ENCODE results near the gene MARS1.
A peak's percentile ranks its signal among the peaks of the same experiment; 100 is the strongest.

The MARS1 gene

DNA sequence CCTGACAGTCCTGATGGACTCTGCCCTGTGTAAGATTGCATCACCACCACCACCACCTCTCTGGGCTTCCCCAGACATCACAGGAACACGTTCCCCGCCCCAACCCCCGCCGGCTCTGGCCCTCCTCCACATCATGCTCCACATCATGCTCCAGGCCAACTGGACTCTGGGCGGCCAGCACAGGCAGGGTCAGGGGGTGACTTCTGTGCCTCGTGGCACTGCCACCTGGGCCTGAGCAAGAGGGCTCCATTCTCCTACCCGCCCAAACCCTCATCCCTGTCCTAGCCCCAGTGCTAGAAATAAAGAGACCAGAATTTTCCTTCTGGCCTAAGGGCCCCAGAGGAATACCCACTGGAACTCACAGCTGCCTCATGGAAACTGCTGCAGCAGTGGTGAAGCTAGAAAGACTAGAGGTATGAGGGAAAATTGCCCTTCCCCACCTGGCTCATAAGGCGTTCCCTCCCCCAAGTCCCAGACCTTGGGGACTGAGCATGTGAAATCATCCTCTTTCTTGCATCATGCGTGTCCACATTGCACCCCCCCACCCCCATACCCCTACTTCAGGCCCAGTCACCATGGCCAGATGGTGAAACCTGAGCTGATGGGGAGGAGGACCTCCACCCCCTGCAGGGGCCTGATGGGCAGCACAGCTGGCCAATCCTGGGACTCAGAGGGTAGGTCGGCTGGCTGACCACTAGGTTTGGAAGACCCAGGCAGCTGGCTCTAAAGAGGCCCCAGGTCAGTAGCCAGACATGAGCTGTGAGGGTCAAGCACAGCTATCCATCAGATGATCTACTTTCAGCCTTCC lies 33.1 kb upstream of the MARS1 start, which contains the start of gene INHBE:
INHBE (plus strand) TSS at position 742 of the 808 bp plus-strand sequence. CDS start 230 bp downstream, outside the sequence.
- no peak for TF ChIP-seq ZFX (IDR thresholded peaks at IDR 0.05; ENCODE audit: borderline replicate concordance)
- TF ChIP-seq, protein P1, sequence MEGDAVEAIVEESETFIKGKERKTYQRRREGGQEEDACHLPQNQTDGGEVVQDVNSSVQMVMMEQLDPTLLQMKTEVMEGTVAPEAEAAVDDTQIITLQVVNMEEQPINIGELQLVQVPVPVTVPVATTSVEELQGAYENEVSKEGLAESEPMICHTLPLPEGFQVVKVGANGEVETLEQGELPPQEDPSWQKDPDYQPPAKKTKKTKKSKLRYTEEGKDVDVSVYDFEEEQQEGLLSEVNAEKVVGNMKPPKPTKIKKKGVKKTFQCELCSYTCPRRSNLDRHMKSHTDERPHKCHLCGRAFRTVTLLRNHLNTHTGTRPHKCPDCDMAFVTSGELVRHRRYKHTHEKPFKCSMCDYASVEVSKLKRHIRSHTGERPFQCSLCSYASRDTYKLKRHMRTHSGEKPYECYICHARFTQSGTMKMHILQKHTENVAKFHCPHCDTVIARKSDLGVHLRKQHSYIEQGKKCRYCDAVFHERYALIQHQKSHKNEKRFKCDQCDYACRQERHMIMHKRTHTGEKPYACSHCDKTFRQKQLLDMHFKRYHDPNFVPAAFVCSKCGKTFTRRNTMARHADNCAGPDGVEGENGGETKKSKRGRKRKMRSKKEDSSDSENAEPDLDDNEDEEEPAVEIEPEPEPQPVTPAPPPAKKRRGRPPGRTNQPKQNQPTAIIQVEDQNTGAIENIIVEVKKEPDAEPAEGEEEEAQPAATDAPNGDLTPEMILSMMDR (IDR thresholded peaks at IDR 0.05), result no peak
- no peak within 1 kb of the TSS for H3K27ac ChIP-seq

- no peak overlapping the region for H3K27ac ChIP-seq
- no peak for TF ChIP-seq ZFX (IDR thresholded peaks at IDR 0.05; ENCODE audit: borderline replicate concordance)
- TF ChIP-seq, protein P1 (IDR thresholded peaks at IDR 0.05), result no peak
Measured at GRCh38 chr12:57455374-57456144, 32.3 kb upstream of the MARS1 start.

- TF ChIP-seq, protein P1 (IDR thresholded peaks at IDR 0.05), result peak; percentile 97
- TF ChIP-seq ZFX (IDR thresholded peaks at IDR 0.05; ENCODE audit: borderline replicate concordance), result no peak
- H3K27ac ChIP-seq, result no peak overlapping the region
Measured at GRCh38 chr12:57456145-57456700, 31.6 kb upstream of the MARS1 start.

DNA sequence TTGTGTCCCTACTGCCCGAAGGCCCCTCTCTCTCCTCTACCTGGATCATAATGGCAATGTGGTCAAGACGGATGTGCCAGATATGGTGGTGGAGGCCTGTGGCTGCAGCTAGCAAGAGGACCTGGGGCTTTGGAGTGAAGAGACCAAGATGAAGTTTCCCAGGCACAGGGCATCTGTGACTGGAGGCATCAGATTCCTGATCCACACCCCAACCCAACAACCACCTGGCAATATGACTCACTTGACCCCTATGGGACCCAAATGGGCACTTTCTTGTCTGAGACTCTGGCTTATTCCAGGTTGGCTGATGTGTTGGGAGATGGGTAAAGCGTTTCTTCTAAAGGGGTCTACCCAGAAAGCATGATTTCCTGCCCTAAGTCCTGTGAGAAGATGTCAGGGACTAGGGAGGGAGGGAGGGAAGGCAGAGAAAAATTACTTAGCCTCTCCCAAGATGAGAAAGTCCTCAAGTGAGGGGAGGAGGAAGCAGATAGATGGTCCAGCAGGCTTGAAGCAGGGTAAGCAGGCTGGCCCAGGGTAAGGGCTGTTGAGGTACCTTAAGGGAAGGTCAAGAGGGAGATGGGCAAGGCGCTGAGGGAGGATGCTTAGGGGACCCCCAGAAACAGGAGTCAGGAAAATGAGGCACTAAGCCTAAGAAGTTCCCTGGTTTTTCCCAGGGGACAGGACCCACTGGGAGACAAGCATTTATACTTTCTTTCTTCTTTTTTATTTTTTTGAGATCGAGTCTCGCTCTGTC lies 31.0 kb upstream of the MARS1 start:
- H3K27ac ChIP-seq, result 0 out of 2 replicates have a peak overlapping the region, but pooled peaks have one; percentile 72
- TF ChIP-seq ZFX (IDR thresholded peaks at IDR 0.05; ENCODE audit: borderline replicate concordance), result no peak
- TF ChIP-seq, protein P1 (IDR thresholded peaks at IDR 0.05), result no peak

GRCh38 chr12:57458665-57459054 lies 29.2 kb upstream of the MARS1 start:
- H3K27ac ChIP-seq, result peak overlapping the region; percentile 72
- no peak for TF ChIP-seq ZFX (IDR thresholded peaks at IDR 0.05; ENCODE audit: borderline replicate concordance)
- TF ChIP-seq, protein P1 (IDR thresholded peaks at IDR 0.05), result no peak

- H3K27ac ChIP-seq, result peak overlapping the region; percentile 72
- TF ChIP-seq, protein P1 (IDR thresholded peaks at IDR 0.05), result peak; percentile 99
- no peak for TF ChIP-seq ZFX (IDR thresholded peaks at IDR 0.05; ENCODE audit: borderline replicate concordance)
Measured at GRCh38 chr12:57459055-57459749, 28.7 kb upstream of the MARS1 start.

Measured in 22Rv1 (cell line).